AML-193 (cell line): ENCODE measurements around the gene CES4A.
"Not testable (repeated sequence)": the region's sequence is repeated elsewhere in the genome, so short reads cannot be mapped to it uniquely, and the experiment has no call there.

Source experiments
- DNase-seq, 2 experiments: peaks; one replicate each; lab custom pipeline; 2025; lab: John Stamatoyannopoulos, UW

Gene CES4A

DNA sequence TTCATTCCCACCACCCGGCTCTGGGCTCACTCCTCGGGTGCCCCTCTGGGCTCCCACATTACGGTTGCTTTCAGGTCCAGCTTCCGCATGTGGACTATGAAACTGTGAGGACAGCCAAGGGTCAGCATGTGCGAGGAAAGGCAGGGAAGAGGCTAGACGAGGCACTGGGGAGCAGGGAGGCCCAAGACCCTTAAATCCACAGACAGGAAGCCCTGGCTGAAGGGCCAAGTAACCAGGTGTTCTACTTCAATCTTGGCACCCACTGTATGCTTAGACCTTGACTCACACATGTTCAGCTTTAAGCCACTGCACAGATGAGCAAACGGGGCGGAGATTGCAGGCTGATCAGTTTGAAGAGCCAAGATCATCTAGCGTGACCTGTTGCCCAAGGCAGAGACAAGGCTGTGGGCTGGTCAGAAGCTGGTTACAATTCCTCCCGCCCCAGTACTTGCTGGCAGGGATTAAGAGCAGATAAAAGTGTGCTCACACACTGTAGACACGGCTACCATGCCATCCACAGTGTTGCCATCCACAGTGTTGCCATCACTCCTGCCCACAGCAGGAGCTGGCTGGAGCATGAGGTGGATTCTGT, at the start of gene CES4A:
Gene CES4A, plus strand, starts transcription at position 393 of the 592 bp plus-strand sequence. Its CDS starts 184 bp downstream, at position 577.
- no peak for DNase-seq

DNA sequence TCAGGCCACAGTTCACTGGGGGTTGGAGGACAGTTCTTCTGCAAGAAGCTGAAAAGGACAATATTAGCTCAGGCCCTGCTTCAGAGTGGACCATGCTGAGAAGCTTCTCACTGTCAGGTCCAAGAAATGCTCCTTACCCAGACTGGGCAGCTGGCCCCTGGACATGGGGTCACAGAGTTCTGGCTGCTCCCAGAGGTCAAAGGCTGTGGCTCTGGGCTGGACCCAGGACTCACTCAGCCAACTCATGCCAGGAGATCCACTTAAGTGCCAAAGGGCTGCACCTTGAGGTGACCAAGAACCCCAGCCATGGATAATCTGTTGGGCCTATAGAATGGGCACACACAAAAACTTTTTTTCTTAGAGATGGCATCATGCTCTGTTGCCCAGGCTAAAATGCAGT, 49.0 kb upstream of the CES4A start:
- DNase-seq, result no peak

DNA sequence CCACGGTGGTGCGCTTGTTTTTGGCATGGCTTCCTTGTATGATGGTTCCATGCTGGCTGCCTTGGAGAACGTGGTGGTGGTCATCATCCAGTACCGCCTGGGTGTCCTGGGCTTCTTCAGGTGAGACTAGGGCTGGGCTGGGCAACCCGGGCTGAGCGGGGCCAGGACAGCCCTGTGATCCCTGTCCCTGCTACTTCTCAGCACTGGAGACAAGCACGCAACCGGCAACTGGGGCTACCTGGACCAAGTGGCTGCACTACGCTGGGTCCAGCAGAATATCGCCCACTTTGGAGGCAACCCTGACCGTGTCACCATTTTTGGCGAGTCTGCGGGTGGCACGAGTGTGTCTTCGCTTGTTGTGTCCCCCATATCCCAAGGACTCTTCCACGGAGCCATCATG, 48.2 kb upstream of the CES4A start:
- DNase-seq, result no peak

DNA sequence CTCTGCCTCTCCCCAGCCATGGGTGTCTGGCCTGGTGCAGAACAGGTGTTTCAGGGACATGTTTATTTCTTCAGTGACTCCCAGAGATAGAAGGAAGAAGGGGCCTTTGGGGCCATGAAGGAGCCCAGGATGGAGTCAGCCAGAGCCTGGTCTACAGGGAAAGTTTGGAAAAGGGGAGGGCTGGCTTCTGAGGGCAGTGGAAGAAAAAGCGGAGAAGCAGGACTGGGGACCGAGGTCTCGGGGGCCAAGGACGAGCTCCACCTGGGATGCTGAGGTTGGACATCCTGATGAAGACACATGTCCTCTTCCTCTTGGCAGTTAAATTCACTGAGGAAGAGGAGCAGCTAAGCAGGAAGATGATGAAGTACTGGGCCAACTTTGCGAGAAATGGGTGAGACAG, 45.4 kb upstream of the CES4A start:
- DNase-seq, result no peak

DNA sequence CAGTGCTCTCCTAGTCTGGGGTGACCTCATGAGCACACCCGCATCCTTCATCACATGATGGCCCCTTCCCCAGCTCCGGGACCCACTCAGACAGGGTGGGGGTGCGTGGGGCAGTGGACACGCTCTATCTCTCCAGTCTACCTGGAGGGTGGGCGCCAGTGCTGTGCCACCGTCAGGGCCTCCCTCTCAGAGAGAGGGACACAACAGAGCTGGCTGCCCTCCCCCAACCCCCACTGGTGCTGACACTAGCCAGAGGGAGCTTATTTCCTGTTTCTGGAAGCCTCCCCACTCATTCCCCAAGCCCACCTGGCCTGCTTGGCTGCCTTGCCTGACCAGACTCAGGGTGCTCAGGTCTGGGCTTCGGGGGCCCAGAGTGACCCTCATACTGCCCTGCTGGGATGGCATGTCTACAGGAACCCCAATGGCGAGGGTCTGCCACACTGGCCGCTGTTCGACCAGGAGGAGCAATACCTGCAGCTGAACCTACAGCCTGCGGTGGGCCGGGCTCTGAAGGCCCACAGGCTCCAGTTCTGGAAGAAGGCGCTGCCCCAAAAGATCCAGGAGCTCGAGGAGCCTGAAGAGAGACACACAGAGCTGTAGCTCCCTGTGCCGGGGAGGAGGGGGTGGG, 44.8 kb upstream of the CES4A start:
- no peak for DNase-seq

DNA sequence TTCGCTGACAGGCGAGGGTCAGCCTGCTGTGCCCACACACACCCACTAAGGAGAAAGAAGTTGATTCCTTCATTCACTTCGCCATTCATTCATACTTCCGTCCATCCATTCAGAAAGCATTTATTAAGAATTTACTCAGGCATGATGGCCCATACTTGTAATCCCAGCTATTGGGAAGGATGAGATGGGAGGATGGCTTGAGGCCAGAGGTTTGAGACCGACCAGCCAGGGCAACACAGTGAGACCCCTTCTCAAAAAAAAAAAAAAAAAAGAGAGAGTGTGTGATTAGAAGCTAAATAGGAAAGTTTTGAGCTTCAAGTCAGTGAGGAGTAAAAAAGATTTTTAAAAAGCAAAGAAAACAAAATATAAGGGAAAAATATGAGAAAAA, 44.3 kb upstream of the CES4A start:
- no peak for DNase-seq

DNA sequence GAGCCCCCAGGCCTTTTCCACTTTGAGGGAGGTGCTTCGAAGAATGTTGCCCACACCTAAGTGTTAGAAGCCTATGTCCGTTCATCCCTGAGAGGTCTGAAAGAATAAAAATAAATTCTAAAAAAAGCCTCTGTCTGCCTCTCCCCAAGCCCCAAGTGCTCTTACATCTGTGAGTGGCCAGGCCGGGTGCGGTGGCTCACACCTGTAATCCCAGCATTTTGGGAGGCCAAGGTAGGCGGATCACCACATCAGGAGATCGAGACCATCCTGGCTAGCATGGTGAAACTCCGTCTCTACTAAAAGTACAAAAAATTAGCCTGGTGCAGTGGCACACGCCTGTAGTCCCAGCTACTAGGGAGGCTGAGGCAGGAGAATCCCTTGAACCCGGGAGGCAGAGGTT, 43.4 kb upstream of the CES4A start:
- not testable (repeated sequence) for DNase-seq

DNA sequence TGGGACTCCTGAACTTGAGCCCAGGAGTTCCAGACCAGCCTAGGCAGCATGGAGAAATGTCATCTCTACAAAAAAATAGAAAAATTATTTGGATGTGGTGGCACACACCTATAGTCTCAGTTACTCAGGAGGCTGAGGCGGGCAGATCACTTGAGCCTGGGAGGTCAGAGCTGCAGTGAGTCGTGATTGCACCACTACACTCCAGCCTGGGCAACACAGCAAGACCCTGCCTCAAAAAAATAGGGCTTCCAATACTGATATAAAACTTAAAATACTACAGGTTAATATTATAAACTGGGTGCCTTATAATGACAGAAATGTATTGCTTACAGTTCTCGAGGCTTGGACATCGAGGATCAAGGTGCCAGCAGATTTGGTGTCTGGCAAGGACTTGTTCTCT, 42.5 kb upstream of the CES4A start:
- DNase-seq, result no peak

DNA sequence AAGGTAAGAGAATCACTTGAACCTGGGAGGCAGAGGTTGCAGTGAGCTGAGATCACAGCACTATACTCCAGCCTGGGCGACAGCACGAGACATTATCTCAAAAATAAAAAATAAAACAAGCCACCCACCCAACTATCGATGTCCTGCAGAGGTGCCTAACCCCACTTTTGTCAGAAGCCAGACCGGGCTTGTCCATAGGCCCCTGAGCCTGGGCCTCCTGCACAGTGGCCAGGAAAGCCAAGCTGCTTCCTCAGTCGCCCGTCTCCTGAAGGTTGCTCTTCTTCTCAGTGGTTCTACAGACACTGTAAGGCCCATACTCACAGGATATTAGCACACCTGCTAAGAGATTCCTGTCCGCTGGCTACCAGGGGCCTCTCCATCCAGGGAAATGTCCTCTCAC, 41.8 kb upstream of the CES4A start:
- DNase-seq, result no peak

DNA sequence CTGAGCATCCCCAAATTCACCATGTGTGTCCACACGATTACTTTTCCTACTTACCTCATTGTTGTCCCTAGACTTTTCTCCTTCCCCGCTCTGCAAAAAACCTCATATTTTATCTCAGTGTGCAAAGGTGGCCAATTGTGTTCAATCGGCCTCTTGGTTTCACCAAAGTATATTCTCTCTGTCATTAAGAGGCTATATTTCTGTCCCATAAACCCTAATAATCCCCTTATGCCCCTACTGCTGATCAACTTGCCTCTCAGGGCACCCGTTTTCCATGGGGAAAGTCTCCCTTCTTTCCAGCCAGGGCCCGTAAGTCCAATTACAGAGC, 41.5 kb upstream of the CES4A start:
- no peak for DNase-seq

DNA sequence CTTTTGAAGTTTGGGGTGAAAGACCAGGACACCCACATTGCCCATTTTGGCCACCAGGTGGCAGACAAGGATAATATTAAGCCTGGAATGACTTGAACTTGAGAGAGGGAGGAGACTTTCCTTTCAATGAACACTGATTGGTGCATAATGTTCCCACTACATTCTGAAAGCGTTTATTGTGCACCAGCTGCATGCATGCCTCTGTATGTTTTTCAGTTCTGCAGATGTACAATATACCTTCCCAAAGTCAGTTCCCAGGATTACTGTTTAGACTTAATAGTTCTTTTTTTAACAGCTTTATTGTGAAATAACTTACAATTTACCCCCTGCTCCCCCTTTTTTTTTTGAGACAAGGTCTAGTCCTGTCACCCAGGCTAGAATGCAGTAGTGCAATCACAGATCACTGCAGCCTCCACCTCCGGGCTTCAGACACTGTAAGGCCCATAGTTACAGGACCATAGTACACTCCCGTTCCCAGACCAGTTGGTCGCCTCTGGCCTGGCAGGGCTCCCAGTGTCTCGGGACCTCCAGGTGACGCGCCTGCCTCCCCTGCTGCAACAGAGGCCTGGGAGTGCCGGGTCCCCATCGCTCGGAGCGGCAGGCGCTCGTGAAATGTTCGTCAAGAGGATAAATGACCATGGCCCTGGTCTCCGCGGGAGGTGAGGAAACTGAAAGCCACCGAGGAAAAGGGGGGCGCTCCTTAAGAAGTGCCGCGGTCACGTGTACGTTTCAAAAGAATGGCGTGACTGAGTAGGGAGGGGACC, 40.9 kb upstream of the CES4A start:
- peak; percentile 79 to 80 for DNase-seq

DNA sequence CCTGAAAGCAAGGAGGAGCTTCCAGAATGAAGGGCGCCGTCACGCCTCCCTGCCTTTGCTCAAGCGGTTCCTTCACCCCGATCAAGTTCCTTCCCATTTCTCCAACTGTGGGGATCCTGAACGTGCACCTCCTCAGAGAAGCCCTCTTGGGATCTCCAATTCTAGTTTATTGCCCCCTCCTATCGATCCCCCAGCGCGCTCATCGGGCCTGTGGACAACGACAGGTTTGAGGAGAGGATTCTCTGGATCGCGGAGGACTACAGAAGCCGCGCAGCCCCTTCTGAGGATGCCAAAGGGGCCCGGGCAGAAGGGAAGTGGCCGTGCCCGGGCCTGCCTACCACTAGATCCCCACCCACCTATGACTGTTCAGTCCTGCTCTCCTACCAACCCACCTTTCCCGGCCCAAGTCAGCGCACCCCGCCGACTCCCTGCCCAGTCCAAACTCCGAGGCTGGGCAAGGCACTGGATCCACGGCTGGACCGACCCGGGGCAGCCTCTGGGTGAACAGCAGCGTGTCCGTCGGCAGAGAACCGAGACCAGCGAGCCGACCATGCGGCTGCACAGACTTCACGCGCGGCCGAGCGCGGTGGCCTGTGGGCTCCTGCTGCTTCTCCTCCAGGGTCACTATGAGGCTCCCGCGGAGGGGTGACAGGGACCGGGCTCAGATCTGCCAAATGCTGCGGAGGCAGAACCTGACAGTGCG, 40.1 kb upstream of the CES4A start:
- no peak for DNase-seq

DNA sequence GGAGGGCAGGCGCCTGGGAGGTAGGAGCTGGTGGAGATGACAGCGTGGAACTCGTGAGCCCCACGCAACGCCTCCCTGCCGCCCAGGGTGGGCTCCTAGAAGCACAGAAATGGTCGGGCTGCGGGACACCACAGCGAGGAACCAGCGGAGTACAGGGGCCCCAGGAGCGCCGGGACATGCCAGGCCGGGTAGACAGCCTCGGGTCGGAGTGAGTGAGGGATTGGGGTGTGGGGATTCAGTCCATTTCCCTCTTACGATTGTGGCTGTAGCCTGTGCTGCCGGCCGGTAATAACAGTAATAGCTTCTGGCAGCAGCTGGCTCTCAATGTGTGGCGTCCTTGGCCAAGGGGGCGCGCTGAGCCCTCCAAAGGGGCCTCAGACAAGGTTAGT, 39.6 kb upstream of the CES4A start:
- no peak for DNase-seq

DNA sequence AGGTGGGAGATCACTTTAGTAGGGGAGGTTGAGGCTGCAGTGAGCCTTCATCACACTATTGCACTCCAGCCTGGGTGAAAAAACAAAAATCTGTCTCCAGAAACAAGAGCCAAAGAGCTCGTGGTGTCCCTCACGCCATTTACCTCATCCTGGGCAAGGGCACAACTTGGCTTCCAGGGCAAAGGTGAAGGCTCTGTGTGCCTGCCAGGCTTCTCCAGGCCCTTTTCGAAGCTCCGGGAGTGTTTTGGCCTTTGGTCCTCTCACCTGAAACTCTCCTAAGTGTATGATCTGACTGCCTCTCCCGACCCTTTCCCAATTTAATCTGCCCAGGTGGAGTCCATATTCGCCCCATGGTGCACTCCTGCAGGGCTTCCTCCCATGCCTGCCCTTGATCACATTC, 38.9 kb upstream of the CES4A start:
- DNase-seq, result no peak

DNA sequence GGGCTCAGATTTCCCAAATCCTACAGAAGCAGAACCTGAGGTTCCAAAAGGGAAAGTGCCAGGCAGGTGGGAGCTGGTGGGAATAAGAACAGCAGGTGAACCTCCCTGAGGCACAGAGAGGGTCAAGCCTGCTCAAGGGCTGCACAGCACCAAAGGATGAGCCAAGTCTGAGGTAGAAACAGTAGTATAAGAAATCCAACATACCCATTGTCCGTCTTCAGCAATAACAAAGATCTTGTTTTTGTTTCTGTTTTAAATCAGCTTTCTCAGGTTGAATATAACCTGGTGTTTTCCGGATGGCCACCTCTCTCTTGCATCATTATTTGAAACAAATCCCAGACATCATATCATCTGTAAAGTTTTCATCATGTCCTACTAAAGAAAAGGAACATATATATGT, 38.0 kb upstream of the CES4A start:
- DNase-seq, result no peak

DNA sequence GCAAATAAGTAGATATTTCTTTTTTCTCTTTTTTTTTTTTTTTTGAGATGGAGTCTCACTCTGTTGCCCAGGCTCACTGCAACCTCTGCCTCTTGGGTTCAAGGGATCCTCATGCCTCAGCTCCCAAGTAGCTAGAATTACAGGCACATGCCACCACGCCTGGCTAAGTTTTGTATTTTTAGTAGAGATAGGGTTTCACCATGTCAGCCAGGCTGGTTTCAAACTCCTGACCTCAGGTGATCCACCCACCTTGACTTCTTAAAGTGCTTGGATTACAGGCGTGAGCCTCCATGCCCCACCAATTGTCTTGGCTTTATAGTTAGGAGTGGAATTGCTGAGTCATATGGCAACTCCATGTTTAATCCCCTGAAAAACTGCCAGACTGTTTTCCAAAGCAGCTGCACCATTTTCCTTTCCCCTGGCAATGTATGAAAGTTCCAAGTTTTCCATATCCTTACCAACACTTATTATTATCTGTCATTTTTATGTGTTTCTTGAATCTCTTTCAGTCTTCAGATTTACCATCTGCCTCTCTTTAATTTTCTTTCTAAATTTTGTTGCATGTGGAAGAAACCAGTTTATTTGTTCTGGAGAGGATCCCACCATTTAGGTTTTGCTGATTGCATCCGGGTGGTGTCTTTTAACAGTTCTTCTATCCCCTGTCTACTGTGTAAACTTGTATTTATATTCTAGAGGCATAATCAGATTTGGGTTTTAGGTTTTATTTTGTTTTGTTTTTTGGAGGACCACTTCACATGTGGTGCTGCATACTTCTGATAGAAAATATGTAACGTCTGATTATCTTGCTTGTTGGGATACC, 37.2 kb upstream of the CES4A start:
- no peak for DNase-seq

DNA sequence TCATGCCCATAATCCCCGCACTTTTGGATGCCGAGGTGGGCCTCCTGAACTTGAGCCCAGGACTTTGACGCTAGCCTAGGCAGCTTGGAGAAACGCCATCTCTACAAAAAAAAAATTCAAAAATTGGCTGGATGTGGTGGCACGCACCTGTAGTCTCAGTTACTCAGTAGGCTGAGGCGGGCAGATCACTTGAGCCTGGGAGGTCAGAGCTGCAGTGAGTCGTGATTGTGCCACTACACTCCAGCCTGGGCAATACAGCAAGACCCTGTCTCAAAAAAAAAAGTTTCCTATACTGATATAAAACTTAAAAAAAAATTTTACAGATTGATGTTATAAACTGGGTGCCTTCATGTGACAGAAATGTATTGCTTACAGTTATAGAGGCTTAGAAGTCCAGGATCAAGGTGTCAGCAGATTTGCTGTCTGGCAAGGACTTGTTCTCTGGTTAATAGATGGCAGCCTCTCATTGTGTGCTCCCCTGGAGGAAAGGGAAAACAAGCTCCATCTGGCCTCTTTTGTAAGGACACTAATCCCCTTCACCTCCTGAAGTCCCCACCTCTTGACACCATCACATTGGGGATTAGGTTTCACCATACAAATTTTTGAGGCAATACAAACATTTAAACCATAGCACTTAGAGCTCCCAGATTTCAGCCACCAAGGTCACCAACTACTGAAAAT, 35.8 kb upstream of the CES4A start:
- no peak for DNase-seq

DNA sequence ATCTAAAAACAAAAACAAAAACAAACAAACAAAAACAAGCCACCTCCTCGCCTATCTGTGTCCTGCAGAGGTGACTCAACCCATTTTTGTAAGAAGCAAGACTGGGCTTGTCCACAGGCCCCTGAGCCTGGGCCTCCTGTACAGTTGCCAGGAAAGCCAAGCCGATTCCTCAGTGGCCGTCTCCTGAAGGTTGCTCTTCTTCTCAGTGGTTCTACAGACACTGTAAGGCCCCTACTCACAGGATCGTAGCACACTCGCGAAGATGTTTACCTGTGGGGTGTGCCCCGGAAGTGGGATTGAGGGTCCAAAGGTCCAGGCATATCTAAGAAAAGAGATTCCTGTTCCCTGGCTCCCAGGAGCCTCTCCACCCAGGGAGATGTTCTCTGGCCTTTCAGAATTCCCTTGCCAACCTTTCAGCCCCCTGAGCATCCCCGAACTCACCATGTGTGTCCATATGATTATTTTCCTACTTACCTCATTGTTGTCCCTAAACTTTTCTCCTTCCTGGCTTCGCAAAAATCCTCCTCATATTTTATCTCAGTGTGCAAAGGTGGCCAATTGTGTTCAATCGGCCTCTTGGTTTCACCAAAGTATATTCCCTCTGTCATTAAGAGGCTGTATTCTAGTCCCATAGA, 34.8 kb upstream of the CES4A start:
- no peak for DNase-seq

DNA sequence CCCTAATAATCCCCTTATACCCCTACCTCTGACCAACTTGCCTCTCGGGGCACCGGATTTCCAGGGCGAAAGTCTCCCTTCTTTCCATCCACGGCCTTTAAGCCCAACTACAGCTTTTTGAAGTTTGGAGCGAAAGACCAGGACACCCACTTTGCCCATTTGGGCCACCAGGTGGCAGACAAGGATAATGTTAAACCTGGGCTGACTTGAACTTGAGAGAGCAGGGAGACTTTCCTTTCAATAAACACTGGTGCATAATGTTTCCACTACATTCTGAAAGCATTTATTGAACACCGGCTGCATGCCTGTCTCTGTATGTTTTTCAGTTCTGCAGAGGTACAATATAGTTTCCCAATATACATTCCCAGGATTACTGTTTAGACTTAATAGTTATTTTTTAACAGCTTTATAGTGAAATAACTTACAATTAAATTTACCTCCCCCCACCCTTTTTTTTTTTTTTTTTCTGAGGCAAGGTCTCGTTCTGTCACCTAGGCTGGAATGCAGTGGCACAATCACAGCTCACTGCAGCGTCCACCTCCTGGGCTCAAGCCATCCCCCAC, 34.2 kb upstream of the CES4A start:
- DNase-seq, result peak; percentile 50 to 64

DNA sequence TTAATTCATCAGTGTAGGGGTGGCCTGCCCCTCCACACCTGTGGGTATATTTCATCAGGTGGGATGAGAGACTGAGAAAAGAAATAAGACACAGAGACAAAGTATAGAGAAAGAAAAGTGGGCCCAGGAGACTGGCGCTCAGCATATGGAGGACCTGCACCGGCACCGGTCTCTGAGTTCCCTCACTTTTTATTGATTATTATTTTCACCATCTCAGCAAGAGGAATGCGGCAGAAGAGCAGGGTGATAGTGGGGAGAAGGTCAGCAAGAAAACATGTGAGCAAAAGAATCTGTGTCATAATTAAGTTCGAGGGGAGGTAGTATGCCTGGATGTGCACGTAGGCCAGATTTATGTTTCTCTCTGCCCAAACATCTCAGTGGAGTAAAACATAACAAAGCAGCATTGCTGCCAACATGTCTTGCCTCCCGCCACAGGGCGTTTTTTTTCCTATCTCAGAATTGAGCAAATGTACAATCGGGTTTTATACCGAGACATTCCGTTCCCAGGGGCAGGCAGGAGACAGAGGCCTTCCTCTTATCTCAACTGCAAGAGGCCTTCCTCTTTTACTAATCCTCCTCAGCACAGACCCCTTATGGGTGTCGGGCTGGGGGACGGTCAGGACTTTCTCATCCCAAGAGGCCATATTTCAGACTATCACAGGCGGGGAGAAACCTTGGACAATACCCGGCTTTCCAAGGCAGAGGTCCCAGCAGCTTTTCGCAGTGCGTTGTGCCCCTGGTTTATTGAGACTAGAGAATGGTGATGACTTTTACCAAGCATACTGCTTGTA, 32.8 kb upstream of the CES4A start:
- not testable (repeated sequence) for DNase-seq
